HG02571 (cell line): ENCODE data around the gene AKR1C3.
"Not testable (repeated sequence)": the region's sequence is repeated elsewhere in the genome, so short reads cannot be mapped to it uniquely, and the experiment has no call there.

Source experiments
- ATAC-seq: cut with Tn5 transposase; IDR thresholded peaks from one replicate; pipeline ENCODE4 v1.9.1; 2021; ENCODE audit warnings: mild to moderate bottlenecking, moderate library complexity; ENCODE audit not compliant: unreplicated experiment

Gene AKR1C3

DNA sequence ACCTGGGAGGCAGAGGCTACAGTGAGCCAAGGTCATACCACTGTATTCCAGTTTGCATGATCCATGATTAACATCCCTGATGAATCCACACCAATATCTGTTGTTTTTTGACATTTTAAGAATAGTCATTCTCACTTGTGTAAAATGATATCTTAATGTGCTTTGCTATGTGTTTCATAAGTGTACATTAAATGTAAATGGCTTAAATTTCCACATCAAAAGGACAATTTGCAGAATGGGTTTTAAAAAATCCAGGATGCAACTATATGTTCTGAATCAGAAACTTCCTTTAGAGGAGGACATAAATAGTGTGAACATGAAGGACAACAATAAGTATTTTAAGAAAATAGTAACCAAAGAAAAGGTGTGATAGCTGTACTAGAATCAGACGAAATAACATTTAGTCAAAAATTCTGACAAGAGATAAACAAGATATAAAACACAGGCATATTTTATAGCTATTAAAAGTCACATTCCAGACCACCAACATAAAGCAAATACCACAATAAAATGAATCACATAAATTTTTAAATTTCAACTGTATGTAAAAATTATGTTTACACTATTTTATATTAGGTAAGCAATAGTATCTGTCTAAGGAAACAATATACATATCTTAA, 42.4 kb downstream of the AKR1C3 start:
- ATAC-seq = no peak

DNA sequence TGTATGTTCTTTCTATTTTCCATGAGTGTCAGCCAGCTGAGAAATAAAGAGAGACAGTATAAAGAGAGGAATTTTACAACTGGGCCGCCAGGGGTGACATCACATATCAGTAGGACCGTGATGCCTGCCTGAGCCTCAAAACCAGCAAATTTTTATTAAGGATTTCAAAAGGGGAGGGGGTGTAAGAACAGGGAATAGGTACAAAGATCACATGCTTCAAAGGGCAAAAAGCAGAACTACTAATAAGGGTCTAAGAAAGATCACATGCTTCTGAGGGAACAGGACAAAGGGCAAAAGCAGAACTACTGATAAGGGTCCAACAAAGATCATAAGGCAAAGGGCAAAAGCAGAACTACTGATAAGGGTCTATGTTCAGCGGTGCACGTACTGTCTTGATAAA, 43.5 kb downstream of the AKR1C3 start:
- not testable (repeated sequence) for ATAC-seq

DNA sequence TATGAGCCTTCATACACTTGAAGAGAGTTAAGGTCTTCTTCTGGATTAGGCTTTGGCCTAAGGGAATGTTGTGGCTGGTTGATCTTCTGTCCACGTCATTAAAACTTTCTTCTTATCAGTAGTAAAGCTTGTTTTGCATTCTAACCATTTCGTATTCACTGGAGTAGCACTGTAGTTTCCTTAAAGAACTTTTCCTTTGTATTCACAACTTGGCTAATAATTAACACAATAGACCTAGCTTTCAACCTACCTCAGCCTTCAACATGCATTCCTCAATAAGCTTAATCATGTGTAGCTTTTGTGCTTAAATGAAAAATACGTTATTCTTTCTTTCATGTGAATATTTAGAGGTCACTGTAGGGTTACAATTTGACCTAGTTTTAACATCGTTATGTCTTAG, 48.0 kb downstream of the AKR1C3 start:
- no peak for ATAC-seq

DNA sequence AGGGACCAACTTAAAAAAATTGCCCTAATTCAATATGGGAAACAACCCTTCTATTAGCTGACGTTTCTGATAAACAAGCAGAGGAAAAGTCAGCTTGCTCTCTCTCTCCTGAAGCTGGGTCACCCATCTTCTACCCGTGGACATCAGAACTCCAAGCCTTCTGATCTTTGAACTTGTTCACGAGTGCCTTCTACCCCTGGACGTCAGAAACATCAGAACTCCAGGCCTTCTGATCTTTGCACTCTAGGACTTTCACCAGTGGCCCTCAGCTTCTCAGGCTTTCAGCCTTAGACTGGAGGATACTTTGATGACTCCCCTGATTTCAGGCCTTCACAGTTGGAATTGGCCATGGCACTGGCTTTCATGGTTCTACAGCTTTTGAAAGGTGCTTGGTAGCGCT, 48.9 kb downstream of the AKR1C3 start:
- ATAC-seq = no peak

DNA sequence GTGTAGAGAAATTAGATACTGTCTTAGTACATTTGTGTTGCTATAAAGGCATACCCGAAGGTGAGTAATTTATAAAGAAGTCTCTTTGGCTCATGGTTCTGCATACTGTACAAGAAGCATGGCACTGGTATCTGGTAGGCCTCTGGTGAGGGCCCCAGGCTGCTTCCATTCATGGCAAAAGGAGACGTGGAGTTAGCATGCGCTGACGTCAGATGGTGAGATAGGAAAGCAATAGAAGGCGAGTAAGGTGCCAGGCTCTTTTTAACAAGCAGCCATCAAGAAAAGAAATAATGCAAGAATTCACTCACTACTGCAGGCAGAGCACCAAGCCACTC, 52.7 kb downstream of the AKR1C3 start:
- no peak for ATAC-seq

DNA sequence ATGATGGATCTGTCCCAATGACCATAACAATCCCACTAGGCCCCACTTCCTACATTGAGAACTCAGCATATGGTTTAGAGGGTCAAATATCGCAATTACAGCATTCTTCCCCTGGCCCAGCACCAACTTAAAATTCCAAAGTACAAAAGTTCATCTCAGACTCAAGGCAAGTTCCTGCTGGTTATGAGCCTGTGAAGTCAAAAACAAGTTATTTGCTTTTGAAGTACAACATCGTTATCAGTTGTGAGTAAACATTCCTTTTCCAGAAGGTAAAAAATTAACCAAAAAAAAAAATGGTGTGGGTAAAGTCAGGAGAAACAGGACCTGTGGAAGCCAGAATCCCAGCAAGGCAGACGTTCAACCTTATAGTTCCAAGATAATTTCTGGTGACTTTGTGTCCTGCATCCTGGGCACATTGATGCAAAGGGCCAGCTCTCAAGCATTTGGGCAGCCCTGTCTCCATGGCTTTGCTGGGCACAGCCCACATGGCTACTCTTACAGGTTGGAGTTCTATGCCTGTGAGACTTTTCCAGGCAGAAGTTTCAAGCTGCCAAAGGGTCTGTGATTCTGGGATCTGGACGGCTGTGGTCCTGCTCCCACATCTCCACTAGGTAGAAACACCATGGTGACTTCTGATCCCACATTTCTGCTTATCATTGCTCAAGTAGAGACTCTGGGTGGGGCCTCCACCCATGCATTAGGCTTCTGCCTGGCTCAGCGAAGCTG, 53.2 kb downstream of the AKR1C3 start:
- no peak for ATAC-seq

DNA sequence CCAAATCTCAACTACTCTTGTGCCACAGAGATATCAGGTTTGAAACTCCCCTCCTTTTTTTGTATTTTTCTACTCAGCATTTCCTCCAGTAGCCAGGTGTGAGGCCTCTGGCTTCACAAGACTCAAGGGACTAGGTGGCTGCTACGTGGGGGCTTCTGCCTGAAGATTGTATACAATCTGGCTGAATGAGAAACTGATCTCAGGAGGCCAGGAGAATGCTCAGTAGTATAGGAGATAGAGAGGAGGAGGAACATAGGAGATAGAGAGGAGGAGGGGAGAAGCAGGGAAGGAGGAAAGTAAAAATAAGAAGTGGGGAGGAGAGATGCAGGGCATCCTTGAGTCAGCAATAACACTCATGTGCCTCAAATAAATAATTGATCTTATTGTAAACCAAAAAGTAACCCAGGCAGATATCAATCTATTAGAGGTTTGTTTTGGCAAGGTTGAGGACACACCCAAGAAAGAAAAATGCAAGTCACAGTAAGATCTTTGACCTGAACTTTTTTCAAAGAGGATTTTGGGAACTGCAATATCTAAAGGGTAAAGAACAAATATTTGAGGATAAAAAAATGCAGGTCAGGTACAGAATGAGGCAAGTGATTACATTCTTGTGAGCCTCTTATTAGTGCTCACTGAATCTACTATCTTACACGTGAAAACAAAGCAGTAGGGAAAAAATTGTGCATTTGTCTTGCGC, 53.9 kb downstream of the AKR1C3 start:
- no peak for ATAC-seq

DNA sequence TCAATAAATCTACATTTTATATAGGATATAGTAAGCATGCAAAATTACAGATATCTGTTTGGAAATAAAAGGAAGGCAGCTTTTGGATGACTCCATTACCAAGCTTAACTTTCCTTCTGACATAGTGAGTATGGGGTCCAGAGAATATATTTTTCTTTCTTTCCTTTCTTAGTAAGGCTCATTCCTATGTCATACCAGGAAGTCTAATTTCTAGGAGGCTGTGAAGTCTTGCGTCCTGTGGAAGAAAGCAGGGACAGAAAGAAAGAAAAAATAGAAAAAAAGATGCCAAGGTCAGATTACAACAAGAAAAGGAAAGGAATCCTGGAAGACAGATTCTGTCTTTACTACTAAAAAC, 54.4 kb downstream of the AKR1C3 start:
- no peak for ATAC-seq

DNA sequence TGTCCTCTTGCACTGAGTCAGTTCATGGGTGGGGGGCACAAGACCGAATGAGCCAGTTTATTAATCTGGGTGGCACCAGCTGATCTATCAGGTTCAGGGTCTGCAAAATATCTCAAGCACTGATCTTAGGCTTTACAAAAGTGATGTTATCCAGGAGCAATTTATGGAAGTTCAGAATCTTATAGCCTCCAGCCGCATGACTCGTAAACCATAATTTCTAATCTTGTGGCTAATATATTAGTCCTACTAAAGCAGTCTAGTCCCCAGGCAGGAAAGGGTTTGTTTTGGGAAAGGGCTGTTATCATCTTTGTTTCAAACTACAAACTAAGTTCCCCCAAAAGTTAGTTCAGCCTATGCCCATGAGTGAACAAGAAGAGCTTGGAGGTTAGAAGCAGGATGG, 56.9 kb downstream of the AKR1C3 start:
- ATAC-seq = no peak

DNA sequence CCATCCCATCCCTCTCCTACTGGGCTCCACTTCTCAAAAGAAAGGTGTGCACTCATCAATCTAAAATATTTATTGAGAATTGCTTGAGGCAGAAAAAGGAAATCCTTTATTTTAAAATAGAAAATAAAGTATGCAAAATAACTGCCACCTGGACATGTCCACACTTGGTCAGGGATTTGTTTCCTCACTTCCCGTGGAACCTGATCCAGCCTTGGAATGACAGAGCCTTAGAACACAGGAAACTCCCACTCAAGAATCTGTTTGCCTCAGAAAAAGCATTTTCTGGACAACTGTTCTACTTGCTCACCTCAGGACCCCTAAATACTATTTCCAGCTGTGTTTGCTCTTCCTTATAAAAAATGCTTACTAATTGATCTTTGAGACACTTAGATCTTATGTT, 61.7 kb downstream of the AKR1C3 start:
- no peak for ATAC-seq
